H9 (cell line): ENCODE results near the gene ZNF213. TPM values are rescaled to one million over a fixed set of nuclear protein-coding genes. Genes with fewer than 3 reads are reported as not detected.

Experiments used
- DNase-seq: peaks from one replicate; pipeline ENCODE4 v3.0.0-alpha.2; 2017
- H2AFZ ChIP-seq: one replicate; pipeline ENCODE4 v1.6.1; 2013; ENCODE audit warnings: mild to moderate bottlenecking, low read length, control low read depth, moderate library complexity
- H2AK5ac ChIP-seq: 2 replicates; pipeline ENCODE4 v1.6.1; 2013; ENCODE audit warnings: low read length, control low read depth, mixed read lengths; ENCODE audit not compliant: insufficient read length
- H2BK120ac ChIP-seq: one replicate; pipeline ENCODE4 v1.6.1; 2013; ENCODE audit warnings: low read depth, mild to moderate bottlenecking, low read length, control low read depth, inconsistent platforms; ENCODE audit not compliant: poor library complexity, severe bottlenecking
- H2BK12ac ChIP-seq: 2 replicates; pipeline ENCODE4 v1.6.1; 2013; ENCODE audit warnings: low read length, control low read depth, mixed read lengths, low read depth; ENCODE audit not compliant: insufficient read length
- H2BK15ac ChIP-seq: 2 replicates; pipeline ENCODE4 v1.6.1; 2013; ENCODE audit warnings: low read depth, low read length, control low read depth
- H2BK20ac ChIP-seq: one replicate; pipeline ENCODE4 v1.6.1; 2013; ENCODE audit warnings: low read depth, mild to moderate bottlenecking, low read length, control low read depth, inconsistent platforms; ENCODE audit not compliant: poor library complexity, severe bottlenecking
- H2BK5ac ChIP-seq: 2 replicates; pipeline ENCODE4 v1.6.1; 2013; ENCODE audit warnings: low read length, control low read depth, mixed read lengths; ENCODE audit not compliant: insufficient read length
- H3K14ac ChIP-seq: 2 replicates; pipeline ENCODE4 v1.6.1; 2013; ENCODE audit warnings: low read length, control low read depth; ENCODE audit not compliant: insufficient read depth
- H3K18ac ChIP-seq: 2 replicates; pipeline ENCODE4 v1.6.1; 2013; ENCODE audit warnings: low read depth, mild to moderate bottlenecking, mixed read lengths, low read length, control low read depth; ENCODE audit not compliant: insufficient read length
- H3K23ac ChIP-seq: 2 replicates; pipeline ENCODE4 v1.6.1; 2013; ENCODE audit warnings: low read length, control low read depth, mixed read lengths, low read depth; ENCODE audit not compliant: insufficient read length
- H3K23me2 ChIP-seq: 2 replicates; pipeline ENCODE4 v1.6.1; 2013; ENCODE audit warnings: low read depth, mild to moderate bottlenecking, mixed read lengths, low read length, control low read depth; ENCODE audit not compliant: insufficient read length, poor library complexity, severe bottlenecking
- H3K27ac ChIP-seq: 2 replicates; pipeline ENCODE4 v1.5.1; 2013; ENCODE audit warnings: low read length, control low read depth, mixed read lengths, low read depth; ENCODE audit not compliant: insufficient read length
- H3K27me3 ChIP-seq: 2 replicates; pipeline ENCODE4 v1.6.1; 2013; ENCODE audit warnings: low read length, control low read depth, inconsistent platforms; ENCODE audit not compliant: insufficient read depth
- H3K4ac ChIP-seq: 2 replicates; pipeline ENCODE4 v1.6.1; 2013; ENCODE audit warnings: low read depth, mild to moderate bottlenecking, control low read depth, inconsistent platforms, low read length, moderate library complexity
- H3K4me1 ChIP-seq: 2 replicates; pipeline ENCODE4 v1.6.1; 2013; ENCODE audit warnings: low read length, control low read depth, inconsistent platforms; ENCODE audit not compliant: insufficient read depth
- H3K4me2 ChIP-seq: 2 replicates; pipeline ENCODE4 v1.6.1; 2013; ENCODE audit warnings: low read length, control low read depth, mixed read lengths; ENCODE audit not compliant: insufficient read length, insufficient read depth
- H3K56ac ChIP-seq: 2 replicates; pipeline ENCODE4 v1.6.1; 2013; ENCODE audit warnings: low read depth, mild to moderate bottlenecking, mixed read lengths, low read length, control low read depth; ENCODE audit not compliant: insufficient read length
- H3K79me1 ChIP-seq: 2 replicates; pipeline ENCODE4 v1.6.1; 2013; ENCODE audit warnings: low read depth, mild to moderate bottlenecking, moderate library complexity, low read length, control low read depth, inconsistent platforms; ENCODE audit not compliant: insufficient read depth, poor library complexity, severe bottlenecking
- H3K79me2 ChIP-seq: 2 replicates; pipeline ENCODE4 v1.6.1; 2013; ENCODE audit warnings: low read length, control low read depth, inconsistent platforms; ENCODE audit not compliant: insufficient read depth
- H3K9ac ChIP-seq: 2 replicates; pipeline ENCODE4 v1.6.1; 2013; ENCODE audit warnings: low read length, control low read depth, mixed read lengths; ENCODE audit not compliant: insufficient read length; ENCODE audit errors: extremely low read depth
- H3K9me3 ChIP-seq: one replicate; pipeline ENCODE4 v1.6.1; 2013; ENCODE audit warnings: low read depth, low read length, inconsistent platforms; ENCODE audit not compliant: control insufficient read depth
- H3T11ph ChIP-seq: one replicate; pipeline ENCODE4 v1.6.1; 2013; ENCODE audit warnings: mild to moderate bottlenecking, low read length, control low read depth, inconsistent platforms
- H4K20me1 ChIP-seq: one replicate; pipeline ENCODE4 v1.6.1; 2013; ENCODE audit not compliant: control insufficient read depth, insufficient read length, insufficient read depth
- H4K5ac ChIP-seq: 2 replicates; pipeline ENCODE4 v1.6.1; 2013; ENCODE audit warnings: low read depth, mild to moderate bottlenecking, mixed read lengths, low read length, control low read depth; ENCODE audit not compliant: insufficient read length
- H4K8ac ChIP-seq: replicated peaks from 2 replicates; pipeline ENCODE4 v1.6.1; 2013; ENCODE audit warnings: low read length, control low read depth, mixed read lengths, low read depth; ENCODE audit not compliant: insufficient read length
- H4K91ac ChIP-seq: 2 replicates; pipeline ENCODE4 v1.6.1; 2013; ENCODE audit warnings: low read depth, mild to moderate bottlenecking, moderate library complexity, mixed read lengths, low read length, control low read depth; ENCODE audit not compliant: insufficient read length
- H3K27ac Mint-ChIP-seq, 3 experiments: 2 replicates in 2 of 3; 3 replicates in 1 of 3; pipeline ENCODE4 v1.8.0; 2020 to 2021; ENCODE audit warnings: mixed read lengths in 3 of 3, mild to moderate bottlenecking in 1 of 3, moderate library complexity in 1 of 3
- H3K27me3 Mint-ChIP-seq: 2 replicates; pipeline ENCODE4 v1.8.0; 2021; ENCODE audit warnings: low read depth, mild to moderate bottlenecking, moderate library complexity, mixed read lengths
- H3K36me3 Mint-ChIP-seq, 3 experiments: 2 replicates in 2 of 3; 3 replicates in 1 of 3; pipeline ENCODE4 v1.8.0; 2020 to 2021; ENCODE audit warnings: low read depth in 3 of 3, mixed read lengths in 3 of 3; ENCODE audit not compliant: insufficient read depth in 1 of 3
- H3K4me1 Mint-ChIP-seq, 2 experiments: 2 replicates each; pipeline ENCODE4 v1.8.0; 2020; ENCODE audit warnings: mixed read lengths in 2 of 2
- H3K4me3 Mint-ChIP-seq, 2 experiments: 2 replicates in 1 of 2; 3 replicates in 1 of 2; pipeline ENCODE4 v1.8.0; 2020 to 2021; ENCODE audit warnings: mild to moderate bottlenecking in 2 of 2, mixed read lengths in 2 of 2, moderate library complexity in 1 of 2
- H3K9me3 Mint-ChIP-seq, 2 experiments: 2 replicates in 1 of 2; 3 replicates in 1 of 2; pipeline ENCODE4 v1.8.0; 2020; ENCODE audit warnings: mild to moderate bottlenecking in 2 of 2, mixed read lengths in 2 of 2, moderate library complexity in 1 of 2
- WGBS: extraction: QIAGEN DNeasy Blood & Tissue Kit; methylation state at CpG from one replicate; pipeline ENCODE4 v1.1.7; 2013; ENCODE audit warnings: missing lambda C conversion rate, low lambda C conversion rate, mixed read lengths; ENCODE audit not compliant: insufficient read length; ENCODE audit errors: extremely low coverage; 5-methylcytosine and 5-hydroxymethylcytosine counted together
- total RNA-seq: library from RNA; stranded (reverse); gene quantifications from 2 replicates; pipeline ENCODE4 v1.2.1, GENCODE V29; 2021
- TF ChIP-seq, protein P1 (sequence below): fragments of 200-600 bp; sonication (generic); conservative IDR thresholded peaks from 3 replicates; pipeline ENCODE4 v1.8.0; 2021; ENCODE audit warnings: antibody characterized with exemption, mild to moderate bottlenecking

Gene ZNF213
- total RNA-seq, 1 experiment from 2014 or later = 6.4 TPM

DNA sequence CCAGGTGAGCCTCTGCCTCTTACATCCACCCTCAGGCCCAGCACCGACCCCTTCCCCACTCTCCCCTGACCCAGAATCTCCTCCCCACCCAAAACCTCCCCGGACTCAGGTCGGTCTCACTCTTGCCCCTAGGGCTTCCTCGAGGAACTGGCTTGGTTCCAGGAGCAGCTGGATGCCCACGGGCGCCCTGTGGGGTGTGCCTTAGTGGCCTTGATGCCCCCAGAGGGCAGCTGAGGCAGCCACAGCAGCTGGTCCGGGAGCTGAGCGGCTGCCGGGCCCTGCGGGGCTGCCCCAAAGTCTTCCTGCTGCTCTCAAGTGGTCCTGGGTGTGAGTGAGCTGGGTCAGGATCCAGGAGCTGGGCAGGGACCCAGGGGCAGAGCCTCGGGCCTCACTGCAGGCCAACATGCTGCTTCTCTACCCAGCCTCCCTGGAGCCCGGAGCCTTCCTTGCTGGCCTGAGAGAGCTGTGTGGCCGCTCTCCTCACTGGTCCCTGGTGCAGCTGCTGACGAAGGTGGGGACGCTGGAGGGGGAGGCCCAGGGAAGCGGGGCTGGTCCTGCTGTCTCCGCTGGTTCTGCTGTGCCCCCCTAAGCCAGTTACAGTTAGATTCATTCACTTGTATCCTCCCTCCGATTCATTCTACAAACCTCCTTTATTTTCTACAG lies 9.6 kb downstream of the ZNF213 start:
- no CpG with 5 or more reads among the region's 18 CpGs for WGBS
- Histone ChIP-seq H4K8ac (no peak overlapping the region), H2BK120ac (no peak overlapping the region), H3K23me2 (no peaks in the 10 kb centered on the region), H3K9ac (no peak overlapping the region), H3K23ac (no peak overlapping the region), H3K79me2 (no peaks in the 10 kb centered on the region), H3K27ac (no peak overlapping the region), H2AFZ (no peak overlapping the region), H4K20me1 (no peaks in the 10 kb centered on the region), H4K5ac (no peak overlapping the region), H3K4ac (no peak overlapping the region), H2BK12ac (no peak overlapping the region), H3K18ac (no peak overlapping the region), H2AK5ac (no peak overlapping the region), H4K91ac (no peak overlapping the region), H3K56ac (no peak overlapping the region), H3K4me1 (no peaks in the 10 kb centered on the region), H3K14ac (no peak overlapping the region), H2BK5ac (no peak overlapping the region), H3K27me3 (no peaks in the 10 kb centered on the region), H2BK15ac (no peak overlapping the region), H3K9me3 (no peaks in the 10 kb centered on the region), H3K79me1 (no peaks in the 10 kb centered on the region), H3T11ph (no peak overlapping the region), H2BK20ac (no peak overlapping the region), H3K4me2 (no peak overlapping the region)
- peak overlapping the region in 1 of 3 experiments; percentile 47; a peak in 1 of 7 replicates for H3K27ac Mint-ChIP-seq
- peak; percentile 26 for DNase-seq
- peaks cover 33% of the 10 kb centered on the region for H3K27me3 Mint-ChIP-seq
- TF ChIP-seq, protein P1, sequence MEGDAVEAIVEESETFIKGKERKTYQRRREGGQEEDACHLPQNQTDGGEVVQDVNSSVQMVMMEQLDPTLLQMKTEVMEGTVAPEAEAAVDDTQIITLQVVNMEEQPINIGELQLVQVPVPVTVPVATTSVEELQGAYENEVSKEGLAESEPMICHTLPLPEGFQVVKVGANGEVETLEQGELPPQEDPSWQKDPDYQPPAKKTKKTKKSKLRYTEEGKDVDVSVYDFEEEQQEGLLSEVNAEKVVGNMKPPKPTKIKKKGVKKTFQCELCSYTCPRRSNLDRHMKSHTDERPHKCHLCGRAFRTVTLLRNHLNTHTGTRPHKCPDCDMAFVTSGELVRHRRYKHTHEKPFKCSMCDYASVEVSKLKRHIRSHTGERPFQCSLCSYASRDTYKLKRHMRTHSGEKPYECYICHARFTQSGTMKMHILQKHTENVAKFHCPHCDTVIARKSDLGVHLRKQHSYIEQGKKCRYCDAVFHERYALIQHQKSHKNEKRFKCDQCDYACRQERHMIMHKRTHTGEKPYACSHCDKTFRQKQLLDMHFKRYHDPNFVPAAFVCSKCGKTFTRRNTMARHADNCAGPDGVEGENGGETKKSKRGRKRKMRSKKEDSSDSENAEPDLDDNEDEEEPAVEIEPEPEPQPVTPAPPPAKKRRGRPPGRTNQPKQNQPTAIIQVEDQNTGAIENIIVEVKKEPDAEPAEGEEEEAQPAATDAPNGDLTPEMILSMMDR = no peak
- H3K4me1 Mint-ChIP-seq = peaks cover 5 to 8% of the 10 kb centered on the region in 2 experiments; a peak in 3 of 4 replicates
- no peak overlapping the region; a peak in 1 of 5 replicates for H3K4me3 Mint-ChIP-seq
- no peaks in the 10 kb centered on the region for H3K9me3 Mint-ChIP-seq
- peaks cover 5 to 16% (median 12%) of the 10 kb centered on the region in 3 experiments; a peak in 5 of 7 replicates for H3K36me3 Mint-ChIP-seq
